Measurements from ENCODE around the gene KCND3.

Gene KCND3

Small RNA genes within 50 kb of the gene (small RNA-seq; reads per million reads assigned to genes)
- gene INKA2 (ENCODE audit: insufficient read depth): 5.1 reads per million, percentile 21 among the genes with 10 or more reads in this experiment

Measured in neuronal stem cell (in vitro differentiated cells).